A549 (cell line): ENCODE measurements around the gene MUC20. TPM values are rescaled to one million over a fixed set of nuclear protein-coding genes. Genes with fewer than 3 reads are reported as not detected.
A peak's percentile ranks its signal among the peaks of the same experiment; 100 is the strongest.

ENCODE experiments used
- ATAC-seq, 2 experiments: fragments of 200-7000 bp in 1 of 2; fragments of >200 bp in 1 of 2; cut with Nextera tagmentation in 1 of 2; cut with Tn5 transposase in 1 of 2; 3 replicates each; pipeline versions ENCODE4 v1.8.0 to v1.9.1; 2018 to 2020; ENCODE audit warnings: mild to moderate bottlenecking in 1 of 2, moderate library complexity in 1 of 2
- CTCF ChIA-PET: fragments of 300-600 bp; sonication (Branson Sonifier 250); formaldehyde crosslinking; extraction: SDS; loops from one replicate; lab custom pipeline; 2021; ENCODE audit warnings: antibody characterized with exemption, inconsistent platforms; lab: Yijun Ruan, JAX
- POLR2A ChIA-PET: fragments of 350-600 bp; formaldehyde crosslinking; extraction: SDS; loops from one replicate; lab custom pipeline; 2021; ENCODE audit warnings: antibody characterized with exemption, inconsistent platforms; lab: Yijun Ruan, JAX
- DNase-seq, 2 experiments: peaks; one replicate each; pipeline versions ENCODE4 v3.0.0 to v3.0.0-alpha.2; 2011 to 2016; ENCODE audit warnings: low read depth in 1 of 2, low spot score in 1 of 2
- FAIRE-seq: peaks from 2 replicates; lab custom pipeline; 2011; peaks lifted over from hg19 to GRCh38; lab: Jason Lieb, UNC
- H3K27ac ChIP-seq, 2 experiments: fragments of >200 bp; sonication (Bioruptor Twin); formaldehyde crosslinking; 3 replicates each; pipeline ENCODE4 v1.5.1; 2016 to 2017
- H3K4me1 ChIP-seq: fragments of >200 bp; sonication (Bioruptor Twin); formaldehyde crosslinking; 3 replicates; pipeline ENCODE4 v1.6.1; 2016
- H3K4me2 ChIP-seq: fragments of >200 bp; sonication (Bioruptor Twin); formaldehyde crosslinking; 3 replicates; pipeline ENCODE4 v1.6.1; 2016
- H3K4me3 ChIP-seq: fragments of >200 bp; sonication (Bioruptor Twin); formaldehyde crosslinking; 3 replicates; pipeline ENCODE4 v1.5.1; 2016
- H3K9me3 ChIP-seq: fragments of >200 bp; sonication (Bioruptor Twin); formaldehyde crosslinking; 3 replicates; pipeline ENCODE4 v1.6.1; 2016
- BHLHE40 ChIP-seq: IDR thresholded peaks from 2 replicates; pipeline ENCODE4 v1.6.1; 2012; ENCODE audit warnings: low read depth, low read length, inconsistent platforms
- CEBPB ChIP-seq, 2 experiments: fragments of >200 bp in 1 of 2; sonication (Bioruptor Twin) in 1 of 2; formaldehyde crosslinking in 1 of 2; IDR thresholded peaks; 2 replicates each; pipeline ENCODE4 v1.6.1; 2012 to 2016
- CHD2 ChIP-seq: fragments of 150-350 bp; IDR thresholded peaks from 2 replicates; pipeline ENCODE4 v1.6.1; 2014; ENCODE audit warnings: low read length; ENCODE audit not compliant: partially characterized antibody
- EHMT2 ChIP-seq: fragments of 200-600 bp; sonication (generic); IDR thresholded peaks from 2 replicates; pipeline ENCODE4 v1.6.1; 2016; ENCODE audit warnings: antibody characterized with exemption, low read depth, mild to moderate bottlenecking, moderate library complexity
- EP300 ChIP-seq, 2 experiments: fragments of >200 bp; sonication (Bioruptor Twin); formaldehyde crosslinking; IDR thresholded peaks; 2 replicates in 1 of 2; 3 replicates in 1 of 2; pipeline ENCODE4 v1.6.1; 2016 to 2017
- ESRRA ChIP-seq: fragments of 150-350 bp; IDR thresholded peaks from 2 replicates; pipeline ENCODE4 v1.6.1; 2014; ENCODE audit warnings: mild to moderate bottlenecking, low read length, borderline replicate concordance
- FOSL2 ChIP-seq, 2 experiments: fragments of 450-650 bp in 1 of 2; fragments of >200 bp in 1 of 2; sonication (Bioruptor Twin) in 1 of 2; formaldehyde crosslinking; IDR thresholded peaks; 2 replicates each; pipeline versions ENCODE4 v1.5.0 to v1.6.1; 2016 to 2020; ENCODE audit warnings: mild to moderate bottlenecking in 1 of 2, moderate library complexity in 1 of 2
- HES2 ChIP-seq: fragments of >200 bp; sonication (Bioruptor Twin); formaldehyde crosslinking; IDR thresholded peaks from 2 replicates; pipeline ENCODE4 v1.6.1; 2016
- JUN ChIP-seq, 2 experiments: fragments of >200 bp; sonication (Bioruptor Twin); formaldehyde crosslinking; IDR thresholded peaks; 2 replicates in 1 of 2; 3 replicates in 1 of 2; pipeline ENCODE4 v1.6.1; 2016 to 2017
- JUNB ChIP-seq: fragments of >200 bp; sonication (Bioruptor Twin); formaldehyde crosslinking; IDR thresholded peaks from 2 replicates; pipeline ENCODE4 v1.6.1; 2016
- KDM1A ChIP-seq: fragments of 200-600 bp; sonication (generic); IDR thresholded peaks from 2 replicates; pipeline ENCODE4 v1.6.1; 2016; ENCODE audit warnings: low read depth, mild to moderate bottlenecking
- MAZ ChIP-seq: fragments of 150-350 bp; IDR thresholded peaks from 2 replicates; pipeline ENCODE4 v1.6.1; 2014; ENCODE audit warnings: antibody characterized with exemption, low read depth, low read length, borderline replicate concordance
- NFE2L2 ChIP-seq: fragments of 150-350 bp; conservative IDR thresholded peaks from 2 replicates; pipeline ENCODE4 v1.6.1; 2014; ENCODE audit warnings: low read length
- NPAS2 ChIP-seq: fragments of 250-450 bp; sonication (Bioruptor Pico); IDR thresholded peaks from 2 replicates; pipeline ENCODE4 v1.8.0; 2022; ENCODE audit warnings: mild to moderate bottlenecking, moderate library complexity, borderline replicate concordance
- POLR2A ChIP-seq: IDR thresholded peaks from 2 replicates; pipeline ENCODE4 v1.6.1; 2012; ENCODE audit warnings: mild to moderate bottlenecking, low read length
- RARB ChIP-seq: fragments of 250-450 bp; sonication (Bioruptor Pico); IDR thresholded peaks from 2 replicates; pipeline ENCODE4 v1.8.0; 2021; ENCODE audit warnings: mild to moderate bottlenecking, moderate library complexity
- REST ChIP-seq: fragments of 200-600 bp; sonication (generic); IDR thresholded peaks from 2 replicates; pipeline ENCODE4 v1.6.1; 2016; ENCODE audit warnings: antibody characterized with exemption, mild to moderate bottlenecking, moderate library complexity
- USF2 ChIP-seq: fragments of 450-650 bp; IDR thresholded peaks from 2 replicates; pipeline ENCODE4 v1.6.1; 2014; ENCODE audit warnings: antibody characterized with exemption
- ZC3H11A ChIP-seq: fragments of 450-650 bp; IDR thresholded peaks from 2 replicates; pipeline ENCODE4 v1.6.1; 2014; ENCODE audit warnings: antibody characterized with exemption, mild to moderate bottlenecking
- ZFP36 ChIP-seq: fragments of 450-650 bp; IDR thresholded peaks from 2 replicates; pipeline ENCODE4 v1.6.1; 2014; ENCODE audit warnings: borderline replicate concordance; ENCODE audit not compliant: partially characterized antibody
- WGBS: methylation state at CpG from one replicate; pipeline ENCODE4 v1.1.6; 2017; ENCODE audit errors: missing lambda C conversion rate; 5-methylcytosine and 5-hydroxymethylcytosine counted together
- polyA plus RNA-seq, 4 experiments: library from polyadenylated mRNA; depleted of rRNA in 3 of 4; stranded (reverse); fragments of >200 nt; fragmentation: RNase III in 1 of 4; extraction: RNeasy Plus Mini Kit Qiagen cat#74134 plus additional on column Dnase treatment in 1 of 4; gene quantifications; 2 replicates in 3 of 4; 3 replicates in 1 of 4; pipeline ENCODE4 v1.2.3, GENCODE V29; 2011 to 2017

The MUC20 gene
- polyA plus RNA-seq, 2 of the 4 experiments (the other 2 are of a cell fraction): 0.44 to 0.87 TPM

GRCh38 chr3:195714380-195715011 lies 6.3 kb upstream of the MUC20 start (continued):
- no peak for TF ChIP-seq REST
- TF ChIP-seq CHD2: no peak
- no peak for TF ChIP-seq MAZ
- no peak for TF ChIP-seq ESRRA
- TF ChIP-seq NPAS2 (CRISPR knock-in tag): no peak
- no peak for TF ChIP-seq JUN (IDR thresholded peaks at IDR 0.05)
- TF ChIP-seq, all 56 proteins: peak for 0

- Histone ChIP-seq H3K4me2 (no peak overlapping the region), H3K4me3 (no peak overlapping the region), H3K4me1 (peaks cover 36% of the 10 kb centered on the region), H3K27ac (peak overlapping the region; percentile 58 to 65; a peak in 5 of 6 replicates)
- WGBS: 65% methylated on average over 4 of the region's 4 CpGs
- no peak for FAIRE-seq
- DNase-seq: no peak
- no peak for ATAC-seq
- CTCF ChIA-PET: interaction anchor here (0.9 to 5.3 kb wide), 5 partner anchors 10 to 135 kb away, joined by 3 to 33 read pairs (median 4); no protein-coding TSS in a partner anchor
- TF ChIP-seq ZC3H11A (no peak), KDM1A (0 out of 2 replicates have a peak, but pooled peaks have one; percentile 63), JUN (IDR thresholded peaks at IDR 0.05) (no peak), ZFP36 (no peak)
- TF ChIP-seq, all 56 proteins: peak for 1
- POLR2A ChIA-PET: no interaction called here
- H3K9me3 ChIP-seq: no peaks in the 10 kb centered on the region
These were observed 5.6 kb upstream of the MUC20 start for GRCh38 chr3:195715134-195715533.

GRCh38 chr3:195715583-195716266 lies 5.1 kb upstream of the MUC20 start:
- ChIA-PET CTCF (interaction anchor here (1.3 to 5.3 kb wide), 5 partner anchors 8 to 134 kb away, joined by 3 to 33 read pairs (median 4); no protein-coding TSS in a partner anchor), POLR2A (interaction anchor here (0.9 kb wide), 1 partner anchor 12 kb away, joined by 4 read pairs; no protein-coding TSS in a partner anchor)
- TF ChIP-seq BHLHE40 (peak; percentile 44; the same call in 1 of the 2 replicates), POLR2A (no peak), HES2 (peak; percentile 38; the same call in 1 of the 2 replicates), REST (no peak), EHMT2 (no peak), NFE2L2 (no peak), CEBPB (IDR thresholded peaks at IDR 0.05) (peak in 1 of 2 experiments; percentile 54; a peak in 2 of 4 replicates), EP300 (IDR thresholded peaks at IDR 0.05) (peak in 1 of 2 experiments; percentile 44; a peak in 2 of 5 replicates), USF2 (peak; percentile 66), MAZ (no peak), RARB (CRISPR knock-in tag) (peak; percentile 72; the same call in 1 of the 2 replicates), JUN (IDR thresholded peaks at IDR 0.05) (peak; percentile 43 to 58; a peak in 3 of 5 replicates), FOSL2 (IDR thresholded peaks at IDR 0.05) (peak; percentile 96), FOSL2 (CRISPR knock-in tag; IDR thresholded peaks at IDR 0.05) (peak; percentile 97), JUNB (peak; percentile 89)
- H3K4me3 ChIP-seq: no peak overlapping the region
- H3K9me3 ChIP-seq: no peaks in the 10 kb centered on the region
- 65% methylated on average over 14 of the region's 14 CpGs for WGBS
- DNase-seq (peak in 1 of 2 experiments; percentile 79), FAIRE-seq (no peak), ATAC-seq (peak; percentile 11 to 33; a peak in 3 of 6 replicates)
- H3K4me2 ChIP-seq: peak overlapping the region; percentile 66
- peaks cover 36% of the 10 kb centered on the region for H3K4me1 ChIP-seq
- peak overlapping the region; percentile 58 to 65 for H3K27ac ChIP-seq
